HG03196 (cell line): Measurements from ENCODE around the gene GSTM4.
"Not testable (repeated sequence)": the region's sequence is repeated elsewhere in the genome, so short reads cannot be mapped to it uniquely, and the experiment has no call there.

Experiments
- ATAC-seq: cut with Tn5 transposase; IDR thresholded peaks from one replicate; pipeline ENCODE4 v1.9.1; 2021; ENCODE audit not compliant: unreplicated experiment

GSTM4 gene

GRCh38 chr1:109695138-109695537, 39.2 kb downstream of the GSTM4 start:
- not testable (repeated sequence) for ATAC-seq

GRCh38 chr1:109697066-109697465, 41.2 kb downstream of the GSTM4 start:
- no peak for ATAC-seq

- ATAC-seq = not testable (repeated sequence)
Measured at GRCh38 chr1:109697861-109698260, 42.0 kb downstream of the GSTM4 start.

GRCh38 chr1:109702940-109703339, 47.0 kb downstream of the GSTM4 start:
- not testable (repeated sequence) for ATAC-seq

GRCh38 chr1:109704173-109704572, 48.3 kb downstream of the GSTM4 start:
- no peak for ATAC-seq

- ATAC-seq = no peak
Measured at GRCh38 chr1:109705411-109705810, 49.5 kb downstream of the GSTM4 start.

- ATAC-seq = not testable (repeated sequence)
Measured at GRCh38 chr1:109708949-109709348, 53.0 kb downstream of the GSTM4 start.

GRCh38 chr1:109709822-109710221, 53.9 kb downstream of the GSTM4 start:
- not testable (repeated sequence) for ATAC-seq
